Natural killer cell (primary cell): Measurements from ENCODE around the gene CRY2. TPM values are rescaled to one million over a fixed set of nuclear protein-coding genes. Genes with fewer than 3 reads are reported as not detected.

Experiments
- ATAC-seq, 3 donors: fragments of 150-1000 bp in 2 of 3; fragments of 200-7000 bp in 1 of 3; cut with Tn5 transposase; 1 replicate in 1 of 3; 2 replicates in 2 of 3; pipeline ENCODE4 v1.10.0; 2021; ENCODE audit warnings: mild to moderate bottlenecking in 2 of 3, moderate library complexity in 2 of 3
- DNase-seq, 2 donors: peaks; one replicate each; pipeline versions ENCODE4 v3.0.0 to v3.0.0-alpha.2; 2013 to 2021; ENCODE audit warnings: mixed read lengths in 1 of 2
- H3K27ac ChIP-seq: one replicate; pipeline ENCODE4 v1.5.1; 2013; ENCODE audit warnings: mild to moderate bottlenecking, low read length
- H3K27me3 ChIP-seq: one replicate; pipeline ENCODE4 v1.6.1; 2013; ENCODE audit warnings: low read length; ENCODE audit not compliant: control insufficient read depth, insufficient read depth
- H3K36me3 ChIP-seq: one replicate; pipeline ENCODE4 v1.6.1; 2013; ENCODE audit warnings: low read length; ENCODE audit not compliant: control insufficient read depth, insufficient read depth
- H3K4me1 ChIP-seq: one replicate; pipeline ENCODE4 v1.6.1; 2013; ENCODE audit warnings: low read length; ENCODE audit not compliant: control insufficient read depth, insufficient read depth
- H3K4me3 ChIP-seq: one replicate; pipeline ENCODE4 v1.5.1; 2013; ENCODE audit warnings: low read length
- H3K9me3 ChIP-seq: one replicate; pipeline ENCODE4 v1.6.1; 2013; ENCODE audit warnings: low read length; ENCODE audit not compliant: control insufficient read depth, insufficient read depth
- H3K27ac Mint-ChIP-seq, 2 donors: one replicate each; pipeline ENCODE4 v1.8.0; 2022; ENCODE audit warnings: mild to moderate bottlenecking in 2 of 2, mixed read lengths in 2 of 2, moderate library complexity in 1 of 2
- H3K27me3 Mint-ChIP-seq, 2 donors: one replicate each; pipeline ENCODE4 v1.8.0; 2022; ENCODE audit warnings: low read depth in 2 of 2, mixed read lengths in 2 of 2
- H3K36me3 Mint-ChIP-seq: one replicate; pipeline ENCODE4 v1.8.0; 2022; ENCODE audit warnings: mixed read lengths
- H3K4me1 Mint-ChIP-seq, 2 donors: one replicate each; pipeline ENCODE4 v1.8.0; 2022; ENCODE audit warnings: mixed read lengths in 2 of 2
- H3K4me3 Mint-ChIP-seq: one replicate; pipeline ENCODE4 v1.8.0; 2022; ENCODE audit warnings: mild to moderate bottlenecking, moderate library complexity, mixed read lengths
- H3K9me3 Mint-ChIP-seq, 2 donors: one replicate each; pipeline ENCODE4 v1.8.0; 2022; ENCODE audit warnings: mixed read lengths in 2 of 2
- WGBS: methylation state at CpG from one replicate; pipeline ENCODE4 v1.1.7; 2013; ENCODE audit warnings: missing lambda C conversion rate; ENCODE audit not compliant: insufficient coverage; 5-methylcytosine and 5-hydroxymethylcytosine counted together
- intact Hi-C: fragments of 100-400 bp; cut with micrococcal nuclease; formaldehyde crosslinking; loops from one replicate; pipeline ENCODE4 v1.14.2; 2022
- total RNA-seq, 4 donors: library from RNA; stranded (reverse); fragments of 120-200 nt in 1 of 4; gene quantifications; one replicate each; pipeline versions ENCODE4 v1.2.3 to v1.2.4, GENCODE V29; 2013 to 2022
- TF ChIP-seq, protein P1 (sequence below): fragments of 200-600 bp; IDR thresholded peaks from one replicate; pipeline ENCODE4 v1.8.0; 2022; ENCODE audit warnings: antibody characterized with exemption

The CRY2 gene
- total RNA-seq, 3 donors from 2014 or later (not counting 1 experiment from before 2014, with no cell fraction given): 124 to 214 (median 141) TPM

GRCh38 chr11:45855308-45855707, 8.0 kb downstream of the CRY2 start:
- no peak overlapping the region for H3K4me3 ChIP-seq
- peaks cover 43% of the 10 kb centered on the region for H3K36me3 ChIP-seq
- H3K27me3 ChIP-seq: no peaks in the 10 kb centered on the region
- peaks cover 6 to 15% of the 10 kb centered on the region in 2 donors for H3K4me1 Mint-ChIP-seq
- no peaks in the 10 kb centered on the region for H3K9me3 Mint-ChIP-seq
- no peaks in the 10 kb centered on the region for H3K9me3 ChIP-seq
- TF ChIP-seq, protein P1, sequence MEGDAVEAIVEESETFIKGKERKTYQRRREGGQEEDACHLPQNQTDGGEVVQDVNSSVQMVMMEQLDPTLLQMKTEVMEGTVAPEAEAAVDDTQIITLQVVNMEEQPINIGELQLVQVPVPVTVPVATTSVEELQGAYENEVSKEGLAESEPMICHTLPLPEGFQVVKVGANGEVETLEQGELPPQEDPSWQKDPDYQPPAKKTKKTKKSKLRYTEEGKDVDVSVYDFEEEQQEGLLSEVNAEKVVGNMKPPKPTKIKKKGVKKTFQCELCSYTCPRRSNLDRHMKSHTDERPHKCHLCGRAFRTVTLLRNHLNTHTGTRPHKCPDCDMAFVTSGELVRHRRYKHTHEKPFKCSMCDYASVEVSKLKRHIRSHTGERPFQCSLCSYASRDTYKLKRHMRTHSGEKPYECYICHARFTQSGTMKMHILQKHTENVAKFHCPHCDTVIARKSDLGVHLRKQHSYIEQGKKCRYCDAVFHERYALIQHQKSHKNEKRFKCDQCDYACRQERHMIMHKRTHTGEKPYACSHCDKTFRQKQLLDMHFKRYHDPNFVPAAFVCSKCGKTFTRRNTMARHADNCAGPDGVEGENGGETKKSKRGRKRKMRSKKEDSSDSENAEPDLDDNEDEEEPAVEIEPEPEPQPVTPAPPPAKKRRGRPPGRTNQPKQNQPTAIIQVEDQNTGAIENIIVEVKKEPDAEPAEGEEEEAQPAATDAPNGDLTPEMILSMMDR: no peak
- no peak for DNase-seq
- H3K36me3 Mint-ChIP-seq: peaks cover 7% of the 10 kb centered on the region
- H3K4me3 Mint-ChIP-seq: no peak overlapping the region
- H3K27ac Mint-ChIP-seq: no peak overlapping the region
- no peak overlapping the region for H3K27ac ChIP-seq
- no peaks in the 10 kb centered on the region for H3K27me3 Mint-ChIP-seq
- WGBS: 76% methylated on average over 5 of the region's 5 CpGs
- peaks cover 8% of the 10 kb centered on the region for H3K4me1 ChIP-seq
- intact Hi-C loops: no loop called here
- no peak for ATAC-seq

GRCh38 chr11:45856044-45856468, 8.8 kb downstream of the CRY2 start:
- WGBS: 97% methylated on average over 5 of the region's 6 CpGs

GRCh38 chr11:45857961-45858474, 10.7 kb downstream of the CRY2 start:
- peak overlapping the region in 1 of 2 donors; percentile 58 for H3K27ac Mint-ChIP-seq
- H3K4me1 Mint-ChIP-seq: peaks cover 0 to 5% of the 10 kb centered on the region in 2 donors
- no peaks in the 10 kb centered on the region for H3K27me3 Mint-ChIP-seq
- ATAC-seq (peak in 2 of 3 donors; percentile 21 to 24), DNase-seq (no peak)
- H3K27ac ChIP-seq: no peak overlapping the region
- 84% methylated on average over 2 of the region's 2 CpGs for WGBS
- peaks cover 3% of the 10 kb centered on the region for H3K4me1 ChIP-seq
- intact Hi-C loops: no loop called here
- H3K36me3 ChIP-seq: peaks cover 68% of the 10 kb centered on the region
- peaks cover 7% of the 10 kb centered on the region for H3K36me3 Mint-ChIP-seq
- TF ChIP-seq, protein P1: no peak
- no peak overlapping the region for H3K4me3 Mint-ChIP-seq
- no peak overlapping the region for H3K4me3 ChIP-seq
- no peaks in the 10 kb centered on the region for H3K27me3 ChIP-seq
- no peaks in the 10 kb centered on the region for H3K9me3 Mint-ChIP-seq
- no peaks in the 10 kb centered on the region for H3K9me3 ChIP-seq

More at GRCh38 chr11:45856044-45856468, 8.8 kb downstream of the CRY2 start:
- Histone ChIP-seq H3K27me3 (no peaks in the 10 kb centered on the region), H3K4me3 (no peak overlapping the region), H3K9me3 (no peaks in the 10 kb centered on the region), H3K36me3 (peaks cover 51% of the 10 kb centered on the region), H3K27ac (no peak overlapping the region), H3K4me1 (peaks cover 8% of the 10 kb centered on the region)
- intact Hi-C loops: no loop called here
- no peaks in the 10 kb centered on the region for H3K9me3 Mint-ChIP-seq
- H3K4me1 Mint-ChIP-seq: peaks cover 0 to 8% of the 10 kb centered on the region in 2 donors
- DNase-seq (no peak), ATAC-seq (no peak)
- TF ChIP-seq, protein P1: no peak
- H3K27me3 Mint-ChIP-seq: no peaks in the 10 kb centered on the region
- H3K36me3 Mint-ChIP-seq: peaks cover 7% of the 10 kb centered on the region
- H3K4me3 Mint-ChIP-seq: no peak overlapping the region
- no peak overlapping the region for H3K27ac Mint-ChIP-seq
